ENCODE measurements around the gene SNRPE. TPM values are rescaled to one million over a fixed set of nuclear protein-coding genes. Genes with fewer than 3 reads are reported as not detected.
"Not testable (repeated sequence)": the region's sequence is repeated elsewhere in the genome, so short reads cannot be mapped to it uniquely, and the experiment has no call there.

Gene SNRPE
- total RNA-seq, 1 experiment from 2014 or later: 224 TPM

- intact Hi-C loops (cut with micrococcal nuclease; ENCODE audit: unreplicated experiment): no loop called here
- H3K36me3 Mint-ChIP-seq (ENCODE audit: insufficient read depth, unreplicated experiment): peaks cover 85% of the 10 kb centered on the region
- CTCF ChIA-PET: no interaction called here
- no peaks in the 10 kb centered on the region for H3K9me3 Mint-ChIP-seq (ENCODE audit: low read depth, unreplicated experiment)
- no peak overlapping the region for H3K27ac Mint-ChIP-seq (ENCODE audit: unreplicated experiment)
- no peak for DNase-seq
- no peak for TF ChIP-seq CTCF (IDR thresholded peaks at IDR 0.05; ENCODE audit: unreplicated experiment)
- BruUV-seq (replicated peaks): no TSS peak
- no peaks in the 10 kb centered on the region for H3K4me1 Mint-ChIP-seq (ENCODE audit: low read depth, unreplicated experiment)
- no peak overlapping the region for H3K4me3 Mint-ChIP-seq (ENCODE audit: low read depth, unreplicated experiment)
- H3K27me3 Mint-ChIP-seq (ENCODE audit: unreplicated experiment): no peaks in the 10 kb centered on the region
These were observed 22.3 kb upstream of the SNRPE start for GRCh38 chr1:203839081-203839480.

GRCh38 chr1:203840208-203840808, 21.1 kb upstream of the SNRPE start:
- DNase-seq: no peak
- intact Hi-C loops (cut with micrococcal nuclease; ENCODE audit: unreplicated experiment): no loop called here
- H3K9me3 Mint-ChIP-seq (ENCODE audit: low read depth, unreplicated experiment): no peaks in the 10 kb centered on the region
- no peak overlapping the region for H3K27ac Mint-ChIP-seq (ENCODE audit: unreplicated experiment)
- TF ChIP-seq CTCF (IDR thresholded peaks at IDR 0.05; ENCODE audit: unreplicated experiment): no peak
- CTCF ChIA-PET: no interaction called here
- no TSS peak for BruUV-seq (replicated peaks)
- no peaks in the 10 kb centered on the region for H3K27me3 Mint-ChIP-seq (ENCODE audit: unreplicated experiment)
- peaks cover 84% of the 10 kb centered on the region for H3K36me3 Mint-ChIP-seq (ENCODE audit: insufficient read depth, unreplicated experiment)
- H3K4me1 Mint-ChIP-seq (ENCODE audit: low read depth, unreplicated experiment): no peaks in the 10 kb centered on the region
- H3K4me3 Mint-ChIP-seq (ENCODE audit: low read depth, unreplicated experiment): no peak overlapping the region

DNA sequence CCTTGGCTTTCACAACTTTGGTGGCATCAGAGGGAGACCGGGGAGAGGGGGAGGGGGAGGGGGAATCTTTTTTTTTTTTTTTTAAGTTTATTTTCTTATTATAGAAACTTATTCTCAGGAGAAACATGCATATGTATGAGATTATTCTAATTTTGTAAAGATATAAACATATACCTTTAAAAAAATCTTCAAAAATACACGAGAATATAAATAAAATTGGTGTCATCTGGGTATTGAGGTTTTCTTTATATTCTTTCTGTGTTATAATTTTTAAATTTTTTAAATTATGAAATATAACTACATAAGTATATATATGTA, 18.9 kb upstream of the SNRPE start:
- intact Hi-C loops (cut with micrococcal nuclease; ENCODE audit: unreplicated experiment): no loop called here
- Mint-ChIP-seq H3K27ac (ENCODE audit: unreplicated experiment) (no peak overlapping the region), H3K27me3 (ENCODE audit: unreplicated experiment) (no peaks in the 10 kb centered on the region), H3K4me1 (ENCODE audit: low read depth, unreplicated experiment) (no peaks in the 10 kb centered on the region), H3K36me3 (ENCODE audit: insufficient read depth, unreplicated experiment) (peaks cover 85% of the 10 kb centered on the region), H3K4me3 (ENCODE audit: low read depth, unreplicated experiment) (no peak overlapping the region), H3K9me3 (ENCODE audit: low read depth, unreplicated experiment) (no peaks in the 10 kb centered on the region)
- no TSS peak for BruUV-seq (replicated peaks)
- TF ChIP-seq CTCF (IDR thresholded peaks at IDR 0.05; ENCODE audit: unreplicated experiment): no peak
- CTCF ChIA-PET: no interaction called here
- no peak for DNase-seq

- TF ChIP-seq CTCF (IDR thresholded peaks at IDR 0.05; ENCODE audit: unreplicated experiment): no peak
- no TSS peak for BruUV-seq (replicated peaks)
- intact Hi-C loops (cut with micrococcal nuclease; ENCODE audit: unreplicated experiment): no loop called here
- CTCF ChIA-PET: no interaction called here
- no peak overlapping the region for H3K4me3 Mint-ChIP-seq (ENCODE audit: low read depth, unreplicated experiment)
- H3K4me1 Mint-ChIP-seq (ENCODE audit: low read depth, unreplicated experiment): no peaks in the 10 kb centered on the region
- no peak overlapping the region for H3K27ac Mint-ChIP-seq (ENCODE audit: unreplicated experiment)
- peaks cover 77% of the 10 kb centered on the region for H3K36me3 Mint-ChIP-seq (ENCODE audit: insufficient read depth, unreplicated experiment)
- DNase-seq: no peak
- H3K27me3 Mint-ChIP-seq (ENCODE audit: unreplicated experiment): no peaks in the 10 kb centered on the region
- no peaks in the 10 kb centered on the region for H3K9me3 Mint-ChIP-seq (ENCODE audit: low read depth, unreplicated experiment)
These were observed 18.0 kb upstream of the SNRPE start for GRCh38 chr1:203843435-203843834.

GRCh38 chr1:203853112-203853511, 8.3 kb upstream of the SNRPE start:
- intact Hi-C loops (cut with micrococcal nuclease; ENCODE audit: unreplicated experiment); BruUV-seq (replicated peaks); H3K9me3 Mint-ChIP-seq (ENCODE audit: low read depth, unreplicated experiment); H3K27ac Mint-ChIP-seq (ENCODE audit: unreplicated experiment); H3K4me1 Mint-ChIP-seq (ENCODE audit: low read depth, unreplicated experiment); DNase-seq; H3K4me3 Mint-ChIP-seq (ENCODE audit: low read depth, unreplicated experiment); H3K27me3 Mint-ChIP-seq (ENCODE audit: unreplicated experiment): not testable (repeated sequence)
- CTCF ChIA-PET: interaction anchor here (0.6 kb wide), 1 partner anchor 33 kb away, joined by 3 read pairs; no protein-coding TSS in a partner anchor
- H3K36me3 Mint-ChIP-seq (ENCODE audit: insufficient read depth, unreplicated experiment): peaks cover 43% of the 10 kb centered on the region
